ENCODE measurements around the gene SYTL1. TPM values are rescaled to one million over a fixed set of nuclear protein-coding genes. Genes with fewer than 3 reads are reported as not detected.

Gene SYTL1
- polyA plus RNA-seq, 1 of the 3 experiments (the other 2 are of a cell fraction): 3.0 TPM

- H3K4me1 ChIP-seq (ENCODE audit: control insufficient read depth in 1 of 2, insufficient read depth in 2 of 2, low read depth in 1 of 2, low read length in 1 of 2): peaks cover 0 to 8% of the 10 kb centered on the region in 2 experiments; a peak in 1 of 4 replicates
- H3F3A ChIP-seq (replicated peaks; ENCODE audit: insufficient read depth): no peaks in the 10 kb centered on the region
- no peak overlapping the region for H3K27ac ChIP-seq (ENCODE audit: low read depth in 2 of 2, low read length in 1 of 2)
- no peak for DNase-seq
- 86% methylated on average over 4 of the region's 5 CpGs for WGBS (ENCODE audit: low lambda C conversion rate)
- no peak overlapping the region for H3K4me2 ChIP-seq
- no peaks in the 10 kb centered on the region for H4K20me1 ChIP-seq (ENCODE audit: insufficient read depth)
- H2AFZ ChIP-seq (ENCODE audit: low read depth): no peak overlapping the region
- ChIA-PET CTCF (interaction anchor here (0.8 to 7.4 kb wide), 6 partner anchors 9 to 58 kb away, joined by 3 to 85 read pairs (median 5); no protein-coding TSS in a partner anchor), POLR2A (interaction anchor here (1.5 kb wide), 1 partner anchor 12 kb away, joined by 5 read pairs; no protein-coding TSS in a partner anchor)
- no peak overlapping the region for H3K4me3 ChIP-seq (ENCODE audit: low read depth in 2 of 2, low read length in 1 of 2)
- H3K36me3 ChIP-seq (replicated peaks in 1 of 2; ENCODE audit: control insufficient read depth in 1 of 2, insufficient read depth in 2 of 2, low read length in 1 of 2): peaks cover 4 to 39% of the 10 kb centered on the region in 2 experiments
- no peaks in the 10 kb centered on the region for H3K27me3 ChIP-seq (ENCODE audit: insufficient read depth)
- H3K9me2 ChIP-seq: no peaks in the 10 kb centered on the region
- H3K9me3 ChIP-seq: no peaks in the 10 kb centered on the region
- no peak for TF ChIP-seq EZH2phosphoT487 (IDR thresholded peaks at IDR 0.05; ENCODE audit: borderline replicate concordance, low read depth)
- TF ChIP-seq JUND (IDR thresholded peaks at IDR 0.05): no peak
- no peak for TF ChIP-seq TCF12 (IDR thresholded peaks at IDR 0.05)
- no peak for TF ChIP-seq NRF1 (IDR thresholded peaks at IDR 0.05; ENCODE audit: low read depth, low read length)
- TF ChIP-seq TEAD4 (IDR thresholded peaks at IDR 0.05; ENCODE audit: borderline replicate concordance, insufficient read depth): no peak
- TF ChIP-seq MXI1 (IDR thresholded peaks at IDR 0.05; ENCODE audit: low read depth, low read length): no peak
- no peak for TF ChIP-seq ZBTB33 (IDR thresholded peaks at IDR 0.05; ENCODE audit: borderline replicate concordance, low read depth)
- TF ChIP-seq MEF2A (IDR thresholded peaks at IDR 0.05; ENCODE audit: borderline replicate concordance, low read depth): no peak
- no peak for TF ChIP-seq FOXM1 (IDR thresholded peaks at IDR 0.05; ENCODE audit: low read depth)
- no peak for TF ChIP-seq YY1 (IDR thresholded peaks at IDR 0.05; ENCODE audit: low read depth)
- TF ChIP-seq SMC3 (IDR thresholded peaks at IDR 0.05; ENCODE audit: low read depth, low read length): no peak
- TF ChIP-seq ELF1 (IDR thresholded peaks at IDR 0.05): no peak
- H3K9ac ChIP-seq: no peak overlapping the region
- 0 out of 2 replicates have a peak, but pooled peaks cover 3% of the 10 kb centered on the region for H3K79me2 ChIP-seq (ENCODE audit: insufficient read depth)
These were observed 5.1 kb upstream of the SYTL1 start for GRCh38 chr1:27336756-27337155.

- H3K4me2 ChIP-seq: no peak overlapping the region
- no peaks in the 10 kb centered on the region for H3F3A ChIP-seq (replicated peaks; ENCODE audit: insufficient read depth)
- H3K79me2 ChIP-seq (ENCODE audit: insufficient read depth): no peaks in the 10 kb centered on the region
- ChIA-PET CTCF (interaction anchor here (0.9 to 1.8 kb wide), 3 partner anchors 11 to 50 kb away, joined by 3 to 5 read pairs (median 5); no protein-coding TSS in a partner anchor), POLR2A (no interaction called here)
- no peak overlapping the region for H3K27ac ChIP-seq (ENCODE audit: low read depth in 2 of 2, low read length in 1 of 2)
- DNase-seq: peak; percentile 3
- H3K9me2 ChIP-seq: no peaks in the 10 kb centered on the region
- WGBS (ENCODE audit: low lambda C conversion rate): 98% methylated on average over 6 of the region's 6 CpGs
- no peak overlapping the region for H3K4me3 ChIP-seq (ENCODE audit: low read depth in 2 of 2, low read length in 1 of 2)
- H3K4me1 ChIP-seq (ENCODE audit: control insufficient read depth in 1 of 2, insufficient read depth in 2 of 2, low read depth in 1 of 2, low read length in 1 of 2): peaks cover 0 to 8% of the 10 kb centered on the region in 2 experiments; a peak in 2 of 4 replicates
- no peaks in the 10 kb centered on the region for H3K9me3 ChIP-seq
- no peaks in the 10 kb centered on the region for H3K27me3 ChIP-seq (ENCODE audit: insufficient read depth)
- no peak overlapping the region for H3K9ac ChIP-seq
- H2AFZ ChIP-seq (ENCODE audit: low read depth): no peak overlapping the region
- H3K36me3 ChIP-seq (replicated peaks in 1 of 2; ENCODE audit: control insufficient read depth in 1 of 2, insufficient read depth in 2 of 2, low read length in 1 of 2): peaks cover 0 to 22% of the 10 kb centered on the region in 2 experiments
- no peaks in the 10 kb centered on the region for H4K20me1 ChIP-seq (ENCODE audit: insufficient read depth)
- TF ChIP-seq NFIC (IDR thresholded peaks at IDR 0.05; ENCODE audit: borderline replicate concordance) (no peak), SIN3A (IDR thresholded peaks at IDR 0.05; ENCODE audit: borderline replicate concordance, low read depth, low read length) (no peak), FOSL2 (IDR thresholded peaks at IDR 0.05; ENCODE audit: borderline replicate concordance, low read depth) (no peak), ELF1 (IDR thresholded peaks at IDR 0.05) (no peak), FOXM1 (IDR thresholded peaks at IDR 0.05; ENCODE audit: low read depth) (no peak), RCOR1 (IDR thresholded peaks at IDR 0.05; ENCODE audit: low read length) (no peak), NRF1 (IDR thresholded peaks at IDR 0.05; ENCODE audit: low read depth, low read length) (no peak), TAF1 (IDR thresholded peaks at IDR 0.05; ENCODE audit: borderline replicate concordance, low read depth, low read length) (no peak), YY1 (IDR thresholded peaks at IDR 0.05; ENCODE audit: low read depth) (no peak), RXRA (IDR thresholded peaks at IDR 0.05; ENCODE audit: borderline replicate concordance, low read depth) (no peak), TEAD4 (IDR thresholded peaks at IDR 0.05; ENCODE audit: borderline replicate concordance, insufficient read depth) (no peak), ZBTB33 (IDR thresholded peaks at IDR 0.05; ENCODE audit: borderline replicate concordance, low read depth) (no peak), MEF2A (IDR thresholded peaks at IDR 0.05; ENCODE audit: borderline replicate concordance, low read depth) (no peak), USF2 (IDR thresholded peaks at IDR 0.05; ENCODE audit: borderline replicate concordance, low read depth, low read length) (no peak), CHD2 (IDR thresholded peaks at IDR 0.05; ENCODE audit: low read length, partially characterized antibody) (no peak), FOXJ3 (CRISPR knock-in tag; IDR thresholded peaks at IDR 0.05) (no peak), GABPA (IDR thresholded peaks at IDR 0.05; ENCODE audit: low read depth) (no peak)
- TF ChIP-seq, protein P1, sequence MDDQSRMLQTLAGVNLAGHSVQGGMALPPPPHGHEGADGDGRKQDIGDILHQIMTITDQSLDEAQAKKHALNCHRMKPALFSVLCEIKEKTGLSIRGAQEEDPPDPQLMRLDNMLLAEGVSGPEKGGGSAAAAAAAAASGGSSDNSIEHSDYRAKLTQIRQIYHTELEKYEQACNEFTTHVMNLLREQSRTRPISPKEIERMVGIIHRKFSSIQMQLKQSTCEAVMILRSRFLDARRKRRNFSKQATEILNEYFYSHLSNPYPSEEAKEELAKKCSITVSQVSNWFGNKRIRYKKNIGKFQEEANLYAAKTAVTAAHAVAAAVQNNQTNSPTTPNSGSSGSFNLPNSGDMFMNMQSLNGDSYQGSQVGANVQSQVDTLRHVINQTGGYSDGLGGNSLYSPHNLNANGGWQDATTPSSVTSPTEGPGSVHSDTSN (IDR thresholded peaks at IDR 0.05): no peak
These were observed 3.1 kb upstream of the SYTL1 start for GRCh38 chr1:27338751-27339150.
